Cerebellar cortex (tissue), 1 donor: ENCODE results near the gene APCDD1.
"Not testable (repeated sequence)": the region's sequence is repeated elsewhere in the genome, so short reads cannot be mapped to it uniquely, and the experiment has no call there.

Experiments used
- DNase-seq: peaks from one replicate; pipeline ENCODE4 v3.0.0-alpha.2; 2015; ENCODE audit warnings: low spot score

Gene APCDD1

DNA sequence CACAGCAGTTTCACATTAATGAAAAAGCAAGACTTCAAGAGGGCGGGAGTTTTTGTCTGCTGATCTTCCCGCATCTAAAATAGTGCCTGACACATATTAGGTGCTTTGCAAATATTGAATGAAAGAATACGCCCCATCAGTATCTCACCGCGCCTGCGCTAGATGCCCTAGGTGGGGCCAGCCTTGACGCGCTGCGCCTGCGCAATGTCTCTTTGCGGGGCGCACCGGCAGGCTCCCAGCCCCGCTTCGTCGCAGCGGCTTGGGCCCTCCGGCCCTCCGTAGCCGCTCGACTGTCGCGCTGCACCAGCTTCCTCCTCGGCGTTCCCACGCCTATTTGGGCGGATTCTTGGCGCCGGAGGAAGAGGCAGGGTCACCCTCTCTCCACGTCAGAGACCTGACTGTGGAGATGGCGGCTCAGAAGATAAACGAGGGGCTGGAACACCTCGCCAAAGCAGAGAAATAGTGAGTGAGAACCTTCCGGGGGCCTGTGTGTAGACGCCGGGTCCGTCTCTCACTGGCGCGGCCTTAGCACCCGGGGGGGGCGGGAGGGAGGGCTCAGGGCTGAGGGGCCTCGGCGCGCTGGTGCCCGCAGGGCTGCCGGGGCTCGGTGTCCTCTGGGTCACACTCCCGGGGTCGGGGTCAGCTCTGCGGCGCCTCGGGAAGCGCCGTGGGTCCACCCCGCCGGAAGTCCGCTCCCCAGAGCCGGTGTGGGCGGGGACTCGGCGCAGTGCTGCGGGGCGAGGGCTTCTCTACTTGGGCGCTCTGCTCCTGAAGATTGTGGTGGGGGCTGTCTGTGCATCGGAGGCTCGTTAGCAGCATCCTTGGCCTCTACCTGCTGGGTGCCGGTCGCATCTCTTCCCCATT, 71.5 kb downstream of the APCDD1 start, which contains the start of gene NAPG:
Gene NAPG, plus strand, starts transcription at position 331 of the 864 bp plus-strand sequence. Its CDS starts 76 bp downstream, at position 407.
- DNase-seq = peak; percentile 89

DNA sequence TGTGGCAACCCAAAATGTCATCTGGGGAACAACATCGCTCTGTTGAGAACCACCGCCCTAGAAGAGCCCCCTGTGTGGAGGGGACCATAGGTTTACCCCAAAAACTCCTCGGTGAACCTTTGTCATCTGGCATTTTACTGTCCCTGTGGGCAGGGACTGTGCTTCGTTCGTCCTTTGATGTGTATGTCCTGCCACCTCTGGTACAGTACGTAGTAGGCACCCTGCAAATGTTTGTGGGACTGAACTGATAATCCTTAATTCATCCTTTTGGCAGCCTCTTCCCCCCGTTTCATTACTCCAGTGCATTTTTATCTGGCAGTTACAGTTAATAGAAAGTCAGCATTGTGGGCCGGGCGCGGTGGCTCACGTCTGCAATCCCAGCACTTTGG, 72.1 kb downstream of the APCDD1 start:
- no peak for DNase-seq

DNA sequence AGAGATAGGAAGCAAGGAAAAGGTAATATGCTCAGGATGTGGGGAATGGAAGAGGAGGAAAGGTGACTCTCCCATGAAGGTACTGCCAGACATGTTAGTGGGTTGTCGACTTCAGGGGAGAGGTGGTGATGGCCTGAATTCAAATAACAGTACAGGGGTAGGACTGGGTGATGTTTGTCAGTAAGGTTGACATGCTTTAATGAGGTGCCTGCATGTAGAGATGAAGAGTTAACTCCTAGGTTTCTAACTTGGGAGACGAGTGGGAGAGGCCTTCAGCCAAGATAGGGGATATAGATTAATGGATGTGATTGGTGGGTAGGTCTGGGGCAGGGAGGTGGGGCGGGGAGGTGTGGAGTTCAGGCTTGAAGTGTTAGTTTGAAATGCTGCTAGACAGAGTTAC, 74.0 kb downstream of the APCDD1 start:
- DNase-seq = no peak

DNA sequence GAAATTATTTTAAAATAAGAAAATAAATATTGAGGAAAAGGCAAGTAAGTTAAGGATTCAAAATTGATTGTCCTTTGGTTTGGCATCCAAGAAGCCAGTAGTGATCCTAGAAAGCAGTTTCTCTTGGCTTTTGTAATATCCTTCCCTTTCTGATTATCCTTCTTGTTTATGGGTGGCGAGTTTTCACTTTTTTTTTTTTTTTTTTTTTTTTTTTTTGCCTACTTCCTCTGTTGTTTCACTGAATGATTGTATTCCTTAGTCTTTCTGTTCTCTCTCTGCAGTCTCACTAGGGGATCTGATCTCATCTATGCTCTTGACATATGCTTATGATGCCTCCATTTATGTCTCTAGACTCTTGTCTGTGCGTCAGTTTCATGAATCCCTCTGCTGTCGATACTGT, 75.6 kb downstream of the APCDD1 start:
- DNase-seq = no peak

DNA sequence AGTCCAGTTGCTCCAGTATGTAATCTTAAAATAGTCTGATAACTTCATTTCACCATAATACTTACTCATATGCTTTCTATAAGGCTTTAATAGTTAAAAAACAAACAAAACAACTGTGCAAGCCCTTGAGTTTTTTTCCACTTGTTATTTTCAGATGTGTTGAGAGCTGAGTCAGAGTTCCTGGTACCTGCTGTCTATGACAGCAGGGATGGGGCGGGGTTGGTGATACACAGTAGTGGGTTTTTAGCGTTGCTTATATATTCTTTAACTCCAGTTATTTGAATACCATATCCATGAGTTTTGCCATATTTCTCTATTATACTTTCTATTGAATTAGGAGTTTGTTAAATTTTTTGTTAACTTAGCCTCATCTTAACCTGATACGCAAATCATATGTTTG, 76.4 kb downstream of the APCDD1 start:
- no peak for DNase-seq

DNA sequence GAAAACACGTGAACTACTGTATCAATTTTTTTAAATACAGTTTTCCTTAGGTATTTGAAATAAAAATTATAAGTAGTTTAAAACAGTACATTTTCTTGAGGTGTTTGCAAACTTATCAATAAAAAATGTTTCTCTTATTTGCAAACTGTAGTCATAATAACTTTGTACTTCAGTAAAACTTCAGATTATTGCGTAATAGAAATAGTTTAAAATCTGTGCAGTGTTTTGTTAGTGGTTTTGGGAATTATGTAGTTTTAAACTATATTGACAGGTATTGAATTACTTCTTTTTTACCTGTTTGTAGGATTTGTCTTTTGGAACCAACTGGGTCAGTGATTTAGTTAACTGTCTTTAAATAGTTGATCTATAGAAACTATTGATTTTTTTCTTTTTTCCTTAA, 78.7 kb downstream of the APCDD1 start:
- no peak for DNase-seq

DNA sequence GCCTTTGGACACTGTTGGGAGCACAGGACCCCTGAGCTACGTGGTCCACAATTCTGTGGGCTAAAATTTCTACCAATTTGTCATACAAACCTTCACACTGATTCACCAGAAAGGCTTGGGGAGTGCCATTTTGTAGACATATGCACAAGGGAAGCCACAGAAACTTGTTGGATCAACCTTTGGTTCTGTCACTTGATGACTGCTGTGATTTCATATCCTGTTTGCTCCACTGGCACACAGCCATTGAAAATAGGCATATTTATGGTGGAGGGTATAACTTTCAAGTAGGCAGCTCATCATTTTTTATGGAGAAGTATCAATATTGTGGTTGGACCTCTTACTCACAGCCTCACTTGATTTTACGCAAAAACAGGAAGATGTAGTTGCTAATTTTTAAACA, 81.8 kb downstream of the APCDD1 start:
- no peak for DNase-seq

DNA sequence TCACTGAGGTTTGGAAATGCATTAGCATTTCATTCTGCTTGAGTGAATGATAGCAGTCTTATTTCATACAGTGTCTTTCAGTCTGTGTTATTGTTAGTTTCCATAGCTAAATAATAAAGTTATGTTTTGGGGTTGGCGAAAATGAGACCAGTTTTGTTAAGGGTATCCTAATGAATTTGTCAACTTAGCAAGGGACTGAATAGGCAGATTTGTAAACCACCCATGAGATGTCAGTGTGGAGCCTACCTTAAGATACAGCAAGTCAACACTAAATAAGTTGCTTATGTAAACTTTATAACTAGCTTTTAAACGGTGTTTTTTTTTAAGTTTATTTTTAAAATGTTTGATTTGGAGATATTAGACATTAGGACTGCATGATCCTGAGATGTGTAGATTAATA, 83.3 kb downstream of the APCDD1 start:
- DNase-seq = no peak

DNA sequence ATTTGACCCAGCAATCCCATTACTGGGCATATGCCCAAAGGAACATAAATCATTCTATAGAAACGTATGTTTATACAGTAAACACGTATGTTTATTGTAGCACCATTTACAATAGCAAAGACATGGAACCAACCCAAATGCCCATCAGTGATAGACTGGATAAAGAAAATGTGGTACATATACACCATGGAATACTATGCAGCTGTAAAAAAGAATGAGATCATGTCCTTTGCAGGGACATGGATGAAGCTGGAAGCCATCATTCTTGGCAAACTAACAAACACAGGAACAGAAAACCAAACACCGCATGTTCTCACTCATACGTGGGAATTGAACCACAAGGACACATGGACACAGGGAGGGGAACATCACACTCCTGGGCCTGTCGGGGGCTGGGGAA, 84.7 kb downstream of the APCDD1 start:
- not testable (repeated sequence) for DNase-seq
